ENCODE data around the gene VTI1A. TPM values are rescaled to one million over a fixed set of nuclear protein-coding genes. Genes with fewer than 3 reads are reported as not detected.
A peak's percentile ranks its signal among the peaks of the same experiment; 100 is the strongest.

VTI1A gene
- total RNA-seq, 1 donor from 2014 or later: 29.7 TPM

DNA sequence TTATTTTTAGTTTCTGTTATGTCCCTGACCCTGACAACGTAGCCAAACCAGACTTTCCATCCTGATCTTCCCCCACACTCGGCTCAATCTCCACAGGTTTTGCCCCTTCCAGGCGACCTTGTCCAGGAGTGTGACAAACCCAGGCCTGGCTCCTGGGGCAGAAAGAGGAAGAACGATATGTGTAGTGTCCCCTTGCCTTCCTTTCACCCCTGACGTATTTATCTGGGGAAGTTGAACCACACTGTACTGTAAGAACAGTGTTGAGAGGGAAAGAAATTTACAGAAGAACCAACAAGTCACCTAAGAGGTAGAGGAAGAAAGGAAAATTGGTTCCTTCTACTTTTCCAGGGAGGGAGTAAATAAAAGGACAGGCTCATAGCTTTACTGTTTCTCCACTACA, 158.0 kb downstream of the VTI1A start:
- intact Hi-C loops (cut with DNase I): no loop called here
- Histone ChIP-seq H3K27me3 (no peaks in the 10 kb centered on the region), H3K36me3 (no peaks in the 10 kb centered on the region), H3K4me1 (no peaks in the 10 kb centered on the region), H3K4me3 (no peak overlapping the region), H3K27ac (no peak overlapping the region), H3K9me3 (no peaks in the 10 kb centered on the region)
- DNase-seq: no peak
- TF ChIP-seq, protein P1, sequence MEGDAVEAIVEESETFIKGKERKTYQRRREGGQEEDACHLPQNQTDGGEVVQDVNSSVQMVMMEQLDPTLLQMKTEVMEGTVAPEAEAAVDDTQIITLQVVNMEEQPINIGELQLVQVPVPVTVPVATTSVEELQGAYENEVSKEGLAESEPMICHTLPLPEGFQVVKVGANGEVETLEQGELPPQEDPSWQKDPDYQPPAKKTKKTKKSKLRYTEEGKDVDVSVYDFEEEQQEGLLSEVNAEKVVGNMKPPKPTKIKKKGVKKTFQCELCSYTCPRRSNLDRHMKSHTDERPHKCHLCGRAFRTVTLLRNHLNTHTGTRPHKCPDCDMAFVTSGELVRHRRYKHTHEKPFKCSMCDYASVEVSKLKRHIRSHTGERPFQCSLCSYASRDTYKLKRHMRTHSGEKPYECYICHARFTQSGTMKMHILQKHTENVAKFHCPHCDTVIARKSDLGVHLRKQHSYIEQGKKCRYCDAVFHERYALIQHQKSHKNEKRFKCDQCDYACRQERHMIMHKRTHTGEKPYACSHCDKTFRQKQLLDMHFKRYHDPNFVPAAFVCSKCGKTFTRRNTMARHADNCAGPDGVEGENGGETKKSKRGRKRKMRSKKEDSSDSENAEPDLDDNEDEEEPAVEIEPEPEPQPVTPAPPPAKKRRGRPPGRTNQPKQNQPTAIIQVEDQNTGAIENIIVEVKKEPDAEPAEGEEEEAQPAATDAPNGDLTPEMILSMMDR (IDR thresholded peaks at IDR 0.05): no peak
- peak; percentile 80 for ATAC-seq

DNA sequence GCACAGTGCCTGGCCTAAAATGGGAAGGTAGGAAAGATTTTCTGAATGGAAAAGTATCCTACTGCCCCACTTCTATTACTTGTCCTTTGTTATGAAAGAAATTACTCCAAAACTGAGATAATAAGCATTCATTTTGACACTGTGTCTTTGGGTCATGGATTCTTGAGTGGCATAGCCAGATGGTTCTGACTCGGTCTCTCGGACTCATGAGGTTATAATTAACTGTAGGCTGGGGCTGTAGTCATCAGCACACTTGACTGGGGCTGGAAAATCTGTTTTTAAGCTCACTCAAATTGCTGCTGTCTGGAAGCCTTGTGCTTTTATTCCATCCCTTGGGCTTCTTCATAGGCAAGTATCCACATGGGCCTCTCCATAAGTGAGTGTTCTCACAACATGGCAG, 160.5 kb downstream of the VTI1A start:
- intact Hi-C loops (cut with DNase I): no loop called here

GRCh38 chr10:112613620-112614019, 166.6 kb downstream of the VTI1A start:
- H3K4me3 ChIP-seq: no peak overlapping the region
- no peaks in the 10 kb centered on the region for H3K27me3 ChIP-seq
- DNase-seq (no peak), ATAC-seq (no peak)
- H3K9me3 ChIP-seq: peaks cover 12% of the 10 kb centered on the region
- intact Hi-C loops (cut with DNase I): no loop called here
- no peaks in the 10 kb centered on the region for H3K4me1 ChIP-seq
- H3K36me3 ChIP-seq: no peaks in the 10 kb centered on the region
- H3K27ac ChIP-seq: no peak overlapping the region
- TF ChIP-seq, protein P1 (IDR thresholded peaks at IDR 0.05): no peak

More for the DNA sequence above, 160.5 kb downstream of the VTI1A start:
- Histone ChIP-seq H3K4me3 (no peak overlapping the region), H3K4me1 (no peaks in the 10 kb centered on the region), H3K27me3 (no peaks in the 10 kb centered on the region), H3K9me3 (no peaks in the 10 kb centered on the region), H3K27ac (no peak overlapping the region), H3K36me3 (no peaks in the 10 kb centered on the region)
- DNase-seq: no peak
- TF ChIP-seq, protein P1 (IDR thresholded peaks at IDR 0.05): no peak
- no peak for ATAC-seq

GRCh38 chr10:112614072-112614471, 167.1 kb downstream of the VTI1A start:
- Histone ChIP-seq H3K9me3 (peaks cover 12% of the 10 kb centered on the region), H3K27ac (no peak overlapping the region), H3K4me3 (no peak overlapping the region), H3K36me3 (no peaks in the 10 kb centered on the region), H3K4me1 (no peaks in the 10 kb centered on the region), H3K27me3 (no peaks in the 10 kb centered on the region)
- TF ChIP-seq, protein P1 (IDR thresholded peaks at IDR 0.05): no peak
- peak; percentile 23 for ATAC-seq
- no peak for DNase-seq
- intact Hi-C loops (cut with DNase I): no loop called here

- intact Hi-C loops (cut with DNase I): no loop called here
- no peak for DNase-seq
These were observed 167.6 kb downstream of the VTI1A start for GRCh38 chr10:112614586-112614985.

More at GRCh38 chr10:112614586-112614985, 167.6 kb downstream of the VTI1A start:
- no peaks in the 10 kb centered on the region for H3K4me1 ChIP-seq
- H3K4me3 ChIP-seq: no peak overlapping the region
- peaks cover 12% of the 10 kb centered on the region for H3K9me3 ChIP-seq
- H3K27me3 ChIP-seq: no peaks in the 10 kb centered on the region
- no peak overlapping the region for H3K27ac ChIP-seq
- TF ChIP-seq, protein P1 (IDR thresholded peaks at IDR 0.05): no peak
- no peaks in the 10 kb centered on the region for H3K36me3 ChIP-seq
- ATAC-seq: peak; percentile 45

Data from upper lobe of right lung (tissue), 1 donor.